Neural cell (in vitro differentiated cells): Measurements from ENCODE around the gene FGF11.

Source experiments
- CTCF ChIP-seq: fragments of 450-650 bp; IDR thresholded peaks from 2 replicates; pipeline ENCODE4 v1.5.1; 2014; ENCODE audit warnings: antibody characterized with exemption, mild to moderate bottlenecking, moderate library complexity; ENCODE audit not compliant: poor library complexity, severe bottlenecking
- EP300 ChIP-seq: fragments of 450-650 bp; conservative IDR thresholded peaks from 2 replicates; pipeline ENCODE4 v1.6.1; 2014; ENCODE audit warnings: antibody characterized with exemption, mild to moderate bottlenecking, moderate library complexity; ENCODE audit not compliant: poor library complexity, severe bottlenecking

GRCh38 chr17:7426896-7427489 is 12.3 kb upstream of the FGF11 start:
- TF ChIP-seq CTCF (no peak), EP300 (no peak)
